GM18951 (cell line): ENCODE results near the gene PGBD2.
"Not testable (repeated sequence)": the region's sequence is repeated elsewhere in the genome, so short reads cannot be mapped to it uniquely, and the experiment has no call there.

Source experiments
- POLR2A ChIP-seq: IDR thresholded peaks from 4 replicates; pipeline ENCODE4 v1.6.1; 2011; ENCODE audit warnings: mild to moderate bottlenecking; ENCODE audit not compliant: insufficient read length, insufficient read depth; ENCODE audit errors: extremely low read depth
- in situ Hi-C: fragments of 300-500 bp; cut with MboI; formaldehyde crosslinking; loops from one replicate; pipeline ENCODE4 v1.12.0; 2022; ENCODE audit warnings: low sequenced_read_pairs, mixed read lengths, inconsistent platforms; ENCODE audit not compliant: unreplicated experiment

PGBD2 gene

DNA sequence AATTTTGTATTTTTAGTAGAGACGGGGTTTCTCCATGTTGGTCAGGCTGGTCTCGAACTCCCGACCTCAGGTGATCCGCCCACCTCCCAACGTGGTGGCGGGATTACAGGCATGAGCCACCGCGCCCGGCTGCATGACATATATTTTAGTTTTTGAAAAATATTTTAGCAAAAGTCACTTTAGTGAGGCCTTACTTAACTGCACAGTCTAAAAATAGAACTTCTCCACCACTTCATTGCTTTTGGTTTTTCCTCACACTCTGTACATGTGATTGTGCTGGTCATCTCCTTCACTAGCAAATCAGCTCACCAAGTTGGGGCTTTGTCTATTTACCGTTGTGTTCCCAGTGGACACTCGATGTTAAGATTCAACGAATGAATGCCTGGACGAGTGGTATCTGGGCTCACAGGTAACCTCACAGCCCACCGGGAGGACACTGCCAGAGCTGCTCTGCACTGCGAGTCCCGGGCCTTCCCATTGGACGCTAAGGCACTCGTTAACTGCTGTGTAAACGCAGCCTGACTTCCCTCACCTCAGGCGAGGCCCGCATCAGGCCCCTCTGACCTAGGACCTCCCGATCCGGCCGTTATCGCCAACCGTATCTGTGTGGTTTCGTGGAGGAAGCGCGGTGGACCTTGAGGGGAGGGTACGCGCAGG lies 33.2 kb upstream of the PGBD2 start:
- TF ChIP-seq POLR2A, result peak; percentile 11
- in situ Hi-C loops, result no loop called here

DNA sequence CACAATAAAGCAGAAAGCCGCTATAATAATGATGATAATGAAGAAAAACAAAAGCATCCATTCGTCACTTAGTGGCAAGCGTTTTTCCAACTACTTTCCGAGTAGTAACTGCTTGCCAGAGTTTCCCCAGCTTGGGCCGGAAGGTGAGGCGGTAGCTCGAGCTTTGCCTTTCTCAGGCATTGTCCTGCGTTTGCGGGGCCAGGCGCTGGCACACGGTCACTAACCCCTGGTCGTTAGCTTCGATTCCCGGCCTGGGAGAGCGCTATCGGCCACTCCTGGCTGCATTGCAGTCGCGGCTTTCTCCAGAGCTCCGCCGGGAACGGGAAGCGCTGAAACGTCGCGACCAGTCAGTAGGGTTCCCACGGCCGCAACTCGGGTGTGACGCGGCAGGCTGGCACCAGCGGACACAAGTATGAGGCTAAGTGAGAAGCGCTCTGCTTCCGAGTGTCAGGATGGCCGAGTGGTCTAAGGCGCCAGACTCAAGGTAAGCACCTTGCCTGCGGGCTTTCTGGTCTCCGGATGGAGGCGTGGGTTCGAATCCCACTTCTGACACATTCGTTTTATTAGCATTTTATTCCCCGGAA lies 32.5 kb upstream of the PGBD2 start:
- peak; percentile 39 for TF ChIP-seq POLR2A
- in situ Hi-C loops, result no loop called here

DNA sequence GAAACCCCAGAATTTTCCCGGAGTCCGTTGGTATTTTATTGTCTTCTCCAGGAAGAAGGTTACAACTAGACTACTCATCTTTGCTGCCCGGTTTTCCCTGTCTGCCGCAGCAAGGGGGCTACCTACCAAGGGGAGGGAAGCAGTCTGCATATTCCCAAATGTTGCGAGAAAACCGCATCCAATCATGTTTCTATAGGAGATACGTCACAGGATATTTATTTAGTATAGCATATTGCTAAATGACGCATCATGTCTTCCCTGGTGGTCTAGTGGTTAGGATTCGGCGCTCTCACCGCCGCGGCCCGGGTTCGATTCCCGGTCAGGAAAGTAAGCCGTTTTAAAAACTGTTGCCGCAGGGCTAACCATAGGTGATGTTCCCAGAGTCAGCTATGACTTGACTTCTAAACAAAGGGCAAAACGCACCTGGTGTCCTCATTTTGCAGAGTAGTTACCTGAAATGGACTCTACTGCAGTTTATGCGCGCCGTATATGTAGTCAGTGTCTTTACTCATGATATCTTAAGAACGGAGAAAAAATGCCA lies 32.0 kb upstream of the PGBD2 start:
- in situ Hi-C loops, result no loop called here
- no peak for TF ChIP-seq POLR2A

DNA sequence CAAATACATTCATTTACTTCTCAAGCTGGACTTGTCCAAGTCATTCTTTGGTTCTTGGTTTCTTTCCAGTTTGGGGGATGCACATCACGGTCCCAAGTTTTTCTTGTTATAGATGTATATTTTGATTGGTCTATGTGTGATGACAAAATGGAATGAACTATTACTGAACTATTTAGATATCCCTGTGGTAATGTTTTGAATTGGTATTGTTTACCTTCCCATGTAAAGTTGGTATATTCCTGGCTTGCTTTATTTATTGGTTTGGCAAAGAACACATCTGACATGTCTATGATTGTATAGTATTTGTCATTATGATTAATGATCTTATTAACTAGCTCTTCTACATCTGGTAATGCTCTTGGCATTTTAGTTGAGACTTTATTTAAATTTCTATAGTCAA lies 24.8 kb upstream of the PGBD2 start:
- no peak for TF ChIP-seq POLR2A
- in situ Hi-C loops, result no loop called here

DNA sequence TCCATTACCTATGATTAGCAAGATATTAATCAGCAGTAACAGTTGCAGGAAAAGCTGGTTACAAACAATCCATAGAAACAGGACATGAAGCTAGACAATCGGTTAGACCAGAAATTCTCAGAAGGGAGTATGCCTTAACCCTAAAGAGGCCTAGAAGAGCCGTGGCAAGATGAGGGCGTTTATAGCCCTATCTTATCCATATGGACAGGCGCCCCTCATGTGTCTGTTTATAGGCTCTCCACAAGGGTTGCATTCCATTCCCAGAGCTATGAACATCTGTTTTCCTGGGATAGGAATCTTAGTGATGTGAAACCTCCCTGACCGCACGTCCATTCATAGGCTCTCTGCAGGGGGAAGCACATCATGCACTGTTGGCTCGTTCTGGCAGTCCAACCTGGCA lies 23.6 kb upstream of the PGBD2 start:
- in situ Hi-C loops, result not testable (repeated sequence)

DNA sequence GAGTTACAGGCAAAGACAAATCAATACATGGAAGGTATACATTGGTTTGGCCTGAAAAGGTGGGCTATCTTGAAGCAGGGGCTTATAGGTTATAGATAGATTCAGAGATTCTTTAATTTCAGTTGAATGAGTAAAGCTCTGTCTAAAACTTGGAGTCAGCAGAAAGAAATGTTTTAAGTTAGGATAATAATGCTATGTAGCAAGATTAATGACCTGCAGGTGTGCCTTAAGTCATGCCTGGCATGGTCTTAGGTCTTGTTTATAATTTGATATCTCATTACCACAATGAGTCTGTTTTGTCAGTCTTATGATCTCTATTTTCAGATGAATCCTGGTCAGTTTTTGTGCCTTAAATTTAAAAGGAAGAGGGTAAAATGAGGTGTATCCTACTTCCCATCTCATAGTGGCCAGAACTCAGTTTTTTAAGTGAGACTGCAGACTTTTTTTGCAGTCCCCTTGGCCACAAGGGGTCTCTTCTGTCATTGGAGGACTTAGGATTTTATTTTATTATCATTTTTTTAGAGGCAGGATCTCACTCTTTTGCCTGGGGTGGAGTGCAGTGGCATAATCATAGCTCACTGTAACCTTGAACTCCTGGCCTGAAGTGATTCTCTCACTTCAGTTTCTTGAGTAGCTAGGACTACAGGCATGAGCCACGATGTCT lies 21.3 kb upstream of the PGBD2 start:
- in situ Hi-C loops, result no loop called here
- no peak for TF ChIP-seq POLR2A

DNA sequence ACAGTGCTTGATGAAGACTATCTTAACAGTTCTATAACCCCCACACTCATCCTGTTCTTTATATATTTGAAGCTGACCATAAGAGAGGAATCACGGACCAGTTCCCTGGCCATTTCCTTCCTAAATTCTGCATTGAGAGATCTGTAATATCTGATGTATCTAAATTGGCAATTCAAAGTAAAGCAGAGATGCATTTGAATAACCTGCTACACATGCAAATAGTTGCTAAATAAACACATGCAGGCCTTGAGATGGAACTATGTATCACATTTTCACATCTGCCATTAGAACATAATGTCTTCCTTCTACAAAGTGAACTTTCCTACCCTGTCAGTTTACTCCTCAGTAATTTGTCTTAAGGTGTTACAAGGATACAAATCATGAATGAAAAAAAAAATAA lies 20.4 kb upstream of the PGBD2 start:
- in situ Hi-C loops, result no loop called here

DNA sequence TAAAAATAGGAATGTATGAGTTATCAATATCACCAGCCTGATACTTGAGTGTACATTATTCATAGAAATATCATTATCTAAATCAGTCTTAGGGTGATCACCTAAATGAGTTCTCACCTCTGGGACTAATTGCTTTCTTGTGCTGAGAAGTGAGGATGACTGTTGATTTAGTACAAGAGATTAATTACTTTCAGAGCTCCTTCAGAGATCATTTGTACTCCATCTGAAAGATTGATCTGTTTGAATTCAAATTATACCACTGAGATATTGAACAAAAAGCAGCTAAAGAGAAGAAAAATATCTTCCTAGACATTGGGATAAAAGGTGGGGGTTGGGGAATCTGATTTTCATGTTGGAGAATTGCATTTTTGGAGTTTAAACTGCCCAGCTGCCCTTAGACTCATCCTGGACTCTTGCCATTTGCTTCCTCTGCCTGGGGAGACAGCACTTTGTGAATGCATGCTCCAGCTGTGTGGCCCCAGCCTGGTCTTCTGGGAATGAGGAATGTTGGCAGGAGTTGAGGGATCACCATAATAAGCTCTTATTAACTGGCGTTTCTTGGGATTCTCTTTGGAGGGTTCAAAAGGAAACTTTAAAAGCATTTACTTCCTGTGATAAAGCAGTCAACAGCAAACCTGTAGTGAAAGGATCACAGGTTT lies 19.7 kb upstream of the PGBD2 start:
- TF ChIP-seq POLR2A, result no peak
- in situ Hi-C loops, result no loop called here

More for the DNA sequence above, 20.4 kb upstream of the PGBD2 start:
- no peak for TF ChIP-seq POLR2A

DNA sequence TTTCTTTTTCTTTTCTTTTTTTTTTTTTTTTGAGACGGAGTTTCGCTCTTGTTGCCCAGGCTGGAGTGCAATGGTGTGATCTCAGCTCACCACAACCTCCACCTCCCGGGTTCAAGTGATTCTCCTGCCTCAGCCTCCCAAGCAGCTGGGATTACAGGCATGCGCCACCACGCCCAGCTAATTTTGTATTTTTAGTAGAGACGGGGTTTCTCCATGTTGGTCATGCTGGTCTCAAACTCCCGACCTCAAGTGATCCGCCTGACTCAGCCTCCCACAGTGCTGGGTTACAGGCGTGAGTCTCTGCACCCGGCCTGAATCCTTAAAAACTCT lies 16.2 kb upstream of the PGBD2 start:
- in situ Hi-C loops, result not testable (repeated sequence)

DNA sequence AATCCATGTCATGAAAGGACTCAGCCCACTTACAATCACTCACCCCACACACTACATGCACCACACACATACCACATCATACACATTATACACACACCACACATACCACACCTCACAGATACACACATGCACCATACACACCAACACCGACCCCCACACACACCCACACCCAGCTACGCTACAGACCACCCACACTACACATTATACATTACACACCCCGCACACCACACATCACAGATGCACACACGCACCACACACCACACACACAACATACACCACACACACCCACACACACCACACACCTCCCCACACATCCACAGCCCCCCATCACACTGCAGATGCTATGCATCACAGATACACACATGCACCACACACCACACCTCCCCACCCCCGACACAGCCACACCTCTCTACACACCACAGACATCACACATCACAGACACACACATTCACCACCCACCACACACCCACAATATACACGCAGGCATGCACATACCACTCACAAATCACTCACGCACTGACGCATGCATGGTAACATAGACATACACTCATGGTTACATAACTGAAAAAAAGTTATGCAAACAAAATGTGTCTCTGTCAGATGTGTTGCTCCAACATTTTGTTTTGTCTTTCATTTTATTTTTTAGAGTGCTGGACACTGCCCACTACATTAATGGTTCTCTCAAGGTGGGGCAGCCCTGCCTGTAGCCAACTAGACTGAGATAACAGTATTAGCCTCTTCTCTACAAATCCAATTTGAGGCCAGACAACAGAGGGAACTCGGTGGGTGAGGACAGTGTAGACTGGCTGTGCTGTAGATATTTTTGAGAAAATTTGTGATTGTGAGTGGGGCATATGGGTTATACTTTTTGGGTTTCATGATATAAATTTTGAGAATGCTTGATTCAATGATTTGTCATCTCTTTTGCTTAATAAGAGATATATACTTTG lies 15.2 kb upstream of the PGBD2 start:
- TF ChIP-seq POLR2A, result no peak
- in situ Hi-C loops, result no loop called here

DNA sequence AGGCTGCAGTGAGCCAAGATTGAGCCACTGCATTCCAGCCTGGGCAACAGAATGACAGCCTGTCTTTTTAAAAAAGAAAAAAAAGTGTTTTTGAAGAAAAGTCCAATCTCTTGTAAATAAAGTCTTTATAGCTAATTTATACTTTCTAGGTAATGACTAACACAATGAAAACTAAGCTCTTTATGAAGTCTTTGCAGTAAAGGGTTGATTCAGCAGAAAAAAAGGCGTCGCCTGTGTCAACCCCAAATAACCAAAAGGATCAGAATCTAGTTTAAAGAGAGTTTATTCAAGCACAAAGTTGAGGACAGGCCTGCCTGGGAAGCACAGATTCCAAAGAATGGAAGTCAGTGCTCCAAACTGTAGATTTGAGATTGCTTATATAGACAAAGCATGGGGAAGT lies 14.3 kb upstream of the PGBD2 start:
- TF ChIP-seq POLR2A, result no peak
- in situ Hi-C loops, result no loop called here

DNA sequence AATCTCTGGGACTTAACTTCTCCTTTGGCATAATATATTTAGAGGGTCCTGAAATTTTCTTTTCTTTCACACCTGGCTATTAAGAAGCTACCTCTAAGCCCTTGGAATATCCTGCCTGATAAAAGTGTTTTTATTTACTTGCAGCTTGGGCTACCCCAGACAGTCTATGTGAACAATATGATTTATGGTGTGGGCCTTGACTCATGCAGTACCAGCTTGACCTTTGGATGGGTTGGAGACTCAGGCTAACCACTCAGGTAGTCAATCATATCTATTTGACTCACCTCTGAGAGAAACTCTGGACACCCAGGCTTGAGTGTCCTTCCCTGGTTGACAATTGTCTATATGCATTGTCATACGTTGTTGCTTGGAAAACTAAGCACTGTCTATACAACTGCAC lies 13.4 kb upstream of the PGBD2 start:
- TF ChIP-seq POLR2A, result no peak
- in situ Hi-C loops, result no loop called here

DNA sequence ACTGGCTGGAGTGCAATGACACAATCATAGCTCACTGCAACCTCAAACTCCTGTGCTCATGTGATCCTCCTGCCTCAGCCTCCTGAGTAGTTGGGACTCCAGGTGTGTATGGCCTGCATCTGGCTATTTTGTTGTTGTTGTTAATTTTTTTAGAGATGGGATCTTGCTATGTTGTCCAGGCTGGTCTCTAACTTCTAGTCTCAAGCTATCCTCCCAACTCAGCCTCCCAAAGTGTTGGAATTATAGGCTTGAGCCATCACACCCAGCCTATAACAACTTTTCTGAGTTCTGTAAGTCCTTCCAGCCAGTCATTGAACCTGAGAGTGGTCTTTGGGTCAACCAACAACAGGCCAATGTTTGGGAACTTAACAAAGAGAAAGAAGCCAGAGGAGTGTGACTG lies 11.2 kb upstream of the PGBD2 start:
- no peak for TF ChIP-seq POLR2A
- in situ Hi-C loops, result no loop called here
